ENCODE data around the gene TMTC2. TPM values are rescaled to one million over a fixed set of nuclear protein-coding genes. Genes with fewer than 3 reads are reported as not detected.

Gene TMTC2
- total RNA-seq, 2 donors from 2014 or later: 5.5 to 7.1 TPM

DNA sequence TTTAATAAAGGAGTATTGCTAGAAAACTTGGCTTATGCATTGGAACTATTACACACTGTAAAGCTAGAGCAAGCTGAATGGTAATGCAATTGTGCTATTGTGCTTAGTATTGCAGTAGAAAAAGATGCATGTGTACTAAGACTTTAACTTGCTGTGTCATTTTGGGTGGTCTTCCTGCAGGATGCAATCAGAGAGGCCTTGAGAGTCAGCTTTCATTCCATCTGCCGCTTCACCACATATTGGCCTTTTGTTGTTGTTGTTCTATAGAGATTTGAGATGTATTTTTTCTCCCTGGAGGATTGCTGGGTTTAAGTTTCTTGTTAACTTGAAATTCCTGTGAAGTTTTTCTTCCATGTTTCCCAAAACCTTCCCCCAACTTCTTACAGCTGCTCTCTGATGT lies 449.7 kb downstream of the TMTC2 start:
- intact Hi-C loops (cut with DNase I): no loop called here
- DNase-seq (ENCODE audit: low spot score): no peak

DNA sequence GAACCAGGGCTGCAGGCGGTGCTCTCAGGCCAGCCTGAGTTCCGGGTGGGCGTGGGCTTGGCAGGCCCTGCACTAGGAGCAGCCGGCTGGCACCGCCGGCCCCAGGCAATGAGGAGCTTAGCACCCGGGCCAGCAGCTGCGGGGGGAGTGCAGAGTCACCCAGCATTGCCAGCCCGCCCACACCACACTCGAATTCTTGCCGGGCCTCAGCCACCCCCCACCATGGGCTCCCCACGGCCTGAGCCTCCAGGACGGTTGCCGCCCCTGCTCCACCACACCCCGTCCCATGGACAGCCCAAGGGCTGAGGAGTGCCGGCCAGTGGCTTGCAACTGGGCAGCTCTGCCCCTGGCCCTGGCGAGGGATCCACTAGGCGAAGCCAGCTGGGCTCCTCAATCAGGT lies 453.4 kb downstream of the TMTC2 start:
- DNase-seq (ENCODE audit: low spot score): no peak
- intact Hi-C loops (cut with DNase I): no loop called here

DNA sequence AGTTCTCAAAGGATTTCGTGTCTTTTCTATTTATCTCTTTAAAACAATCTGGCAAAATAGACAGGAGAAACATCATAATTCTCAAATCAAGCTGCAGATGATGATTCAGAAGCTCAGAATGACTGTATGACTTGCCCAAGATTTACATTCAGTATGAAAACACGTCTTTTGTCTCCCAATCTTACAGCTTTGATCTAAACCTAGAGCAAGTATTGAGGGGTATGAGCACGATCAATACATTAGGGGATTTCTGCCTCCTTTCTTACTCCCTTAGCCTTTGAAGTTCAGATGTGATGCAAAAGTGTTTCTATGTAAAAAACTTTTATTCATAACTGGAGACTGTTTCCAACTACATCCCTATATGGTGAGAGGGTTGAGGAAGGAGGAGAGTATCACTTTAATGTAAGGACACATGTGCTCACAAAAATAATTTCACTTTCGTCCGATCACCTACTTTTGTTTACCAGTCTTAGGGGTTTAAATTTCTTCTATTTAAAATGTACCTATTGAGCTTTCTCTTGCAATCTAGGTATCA lies 454.8 kb downstream of the TMTC2 start:
- intact Hi-C loops (cut with DNase I): no loop called here
- DNase-seq (ENCODE audit: low spot score): no peak

DNA sequence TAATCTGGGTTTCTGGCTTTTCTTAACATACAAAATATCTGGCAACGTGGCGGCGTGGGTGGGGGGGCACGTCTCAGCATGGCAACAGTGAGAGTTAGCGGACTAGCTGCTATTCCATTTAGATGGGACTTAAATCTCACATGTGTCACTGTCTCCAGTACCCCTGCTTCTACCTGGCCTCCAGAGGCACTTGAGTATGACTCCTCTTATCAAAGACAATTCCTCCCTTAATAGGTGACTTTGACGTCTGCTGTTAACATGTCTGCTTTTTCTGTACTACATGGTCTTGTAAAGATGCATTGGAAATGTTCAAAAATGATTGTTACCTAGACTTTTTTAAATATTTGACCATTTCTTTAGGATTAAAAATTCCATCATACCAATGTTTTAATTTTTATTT lies 456.2 kb downstream of the TMTC2 start:
- DNase-seq (ENCODE audit: low spot score): no peak
- intact Hi-C loops (cut with DNase I): no loop called here

DNA sequence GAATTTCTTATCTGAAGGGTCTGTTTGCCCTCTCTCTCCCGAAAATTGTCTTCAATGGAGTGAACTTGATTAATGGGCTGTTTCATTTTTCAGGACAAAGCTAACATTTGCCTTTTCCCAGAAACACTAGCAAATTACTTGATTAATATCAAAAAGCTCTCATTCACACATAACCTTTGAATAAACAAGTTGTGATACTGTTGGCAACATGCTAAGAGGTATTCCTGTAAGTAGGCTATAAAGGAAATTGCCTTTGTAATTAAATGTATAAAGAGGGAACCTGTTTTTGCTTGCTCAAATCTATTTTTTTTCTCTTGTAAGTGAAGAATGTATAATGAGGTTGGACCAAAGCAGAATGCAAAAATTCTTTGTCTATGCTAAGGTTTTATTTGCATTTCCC lies 457.2 kb downstream of the TMTC2 start:
- DNase-seq (ENCODE audit: low spot score): no peak
- intact Hi-C loops (cut with DNase I): no loop called here

DNA sequence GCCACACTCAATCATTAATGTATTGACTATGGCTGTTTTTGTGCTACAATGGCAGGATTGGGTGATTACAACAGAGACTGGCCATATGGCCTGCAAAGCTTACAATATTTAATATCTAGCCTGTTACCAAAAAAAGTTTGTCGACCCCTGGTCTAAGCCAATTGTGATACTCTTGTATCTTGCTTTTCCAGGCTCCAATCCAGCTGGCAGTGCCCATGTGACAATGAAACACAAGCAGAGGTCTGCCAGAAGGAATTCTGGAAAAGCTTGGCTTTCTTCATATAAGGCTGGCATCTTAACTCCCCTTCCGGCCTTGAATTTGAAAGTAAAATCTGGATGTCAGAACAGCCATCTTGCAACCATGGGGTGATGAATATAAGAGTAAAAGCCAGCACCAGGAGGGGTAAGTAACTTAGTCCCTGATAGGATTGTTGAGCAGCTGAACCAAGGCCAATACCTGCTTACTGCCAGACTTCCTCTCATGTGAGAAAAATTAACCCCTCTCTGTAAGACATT lies 458.7 kb downstream of the TMTC2 start:
- intact Hi-C loops (cut with DNase I): no loop called here
- no peak for DNase-seq (ENCODE audit: low spot score)

DNA sequence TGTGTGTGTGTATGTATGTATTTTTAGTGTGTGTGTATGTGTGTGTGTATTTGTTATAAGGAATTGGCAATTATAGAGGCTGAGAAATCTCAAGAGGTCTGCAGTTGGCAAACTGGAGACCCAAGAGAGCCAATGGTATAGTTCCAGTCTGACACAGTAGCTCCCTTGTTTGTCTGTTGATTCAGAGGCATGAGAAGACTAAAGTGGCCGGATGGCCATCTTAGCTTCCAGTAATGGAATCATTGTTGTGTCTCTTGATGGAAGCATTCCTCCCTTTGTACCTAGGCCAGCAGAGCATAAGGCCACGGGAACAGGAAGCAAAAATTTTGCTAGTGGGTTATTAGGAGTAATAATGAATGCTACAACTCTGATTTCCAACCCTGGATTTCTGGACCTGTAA lies 460.6 kb downstream of the TMTC2 start:
- DNase-seq (ENCODE audit: low spot score): no peak
- intact Hi-C loops (cut with DNase I): no loop called here

DNA sequence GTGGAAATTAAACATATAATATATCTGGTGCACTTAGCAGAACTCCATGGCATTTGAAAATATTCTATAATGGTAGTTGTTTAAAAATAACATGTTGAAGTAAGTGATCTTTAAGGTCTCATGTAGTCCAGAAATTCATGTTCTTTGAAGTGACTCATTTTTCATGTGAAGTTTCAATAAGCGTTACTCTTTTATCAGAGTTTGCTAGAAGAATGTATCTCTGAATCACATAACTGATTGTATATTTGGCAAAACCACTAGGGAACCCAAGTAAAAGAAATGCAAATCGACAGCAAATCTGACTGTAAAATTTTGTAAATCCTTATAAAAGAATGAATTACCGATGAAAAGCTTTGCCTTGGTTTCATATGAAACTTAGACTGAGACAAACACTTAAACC lies 463.3 kb downstream of the TMTC2 start:
- intact Hi-C loops (cut with DNase I): no loop called here
- no peak for DNase-seq (ENCODE audit: low spot score)

DNA sequence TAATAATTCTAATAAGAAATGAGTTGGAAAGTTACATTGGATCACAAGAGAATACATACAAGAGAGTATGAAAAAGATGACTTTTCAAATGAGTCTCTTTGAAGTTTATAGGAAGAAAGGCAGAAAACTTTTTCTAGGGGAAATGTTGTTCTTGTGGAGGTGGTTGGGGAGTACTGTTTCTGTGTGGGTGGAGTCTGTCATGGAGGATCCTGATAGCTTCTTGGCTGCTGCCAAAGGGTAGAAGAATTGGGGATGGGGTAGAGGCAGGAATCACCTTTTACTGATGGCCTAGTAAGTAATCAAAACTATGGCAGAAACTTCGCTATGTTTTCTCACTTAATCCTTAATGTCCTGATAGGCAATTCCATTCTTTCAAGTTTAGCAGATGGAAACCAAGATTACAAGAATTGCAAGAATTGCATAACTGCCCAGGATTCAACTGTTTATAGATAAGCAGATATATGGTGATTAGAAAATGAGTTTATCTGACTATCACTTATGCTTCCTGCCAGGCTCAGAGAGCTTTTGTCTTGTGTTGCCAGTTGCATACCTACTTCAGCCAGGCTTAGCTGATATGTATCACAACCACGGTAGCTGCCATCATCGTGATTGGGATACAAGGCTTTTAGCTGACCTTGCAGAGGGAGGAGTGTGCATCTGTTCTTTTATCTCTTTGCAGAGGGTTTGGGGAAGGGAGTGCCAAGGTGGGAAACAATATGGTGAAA lies 463.9 kb downstream of the TMTC2 start:
- intact Hi-C loops (cut with DNase I): no loop called here
- DNase-seq (ENCODE audit: low spot score): no peak

DNA sequence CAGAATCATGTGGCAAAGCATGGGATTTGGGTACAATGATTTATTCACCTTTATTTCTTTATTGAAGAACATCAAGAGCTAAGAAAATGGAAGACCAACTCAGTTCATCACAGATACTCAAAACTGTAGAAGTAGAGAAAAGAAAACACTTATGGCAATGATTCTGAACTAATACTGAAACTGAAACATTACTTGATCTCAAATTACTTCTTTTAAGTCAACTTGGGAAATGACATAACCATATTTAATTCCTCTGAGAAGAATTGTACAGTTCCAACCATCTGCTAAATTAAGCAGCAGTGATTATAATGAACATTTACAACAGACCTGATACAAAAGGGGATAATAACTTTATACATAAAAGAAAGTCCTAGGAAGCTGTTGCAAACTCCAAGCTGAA lies 466.5 kb downstream of the TMTC2 start:
- no peak for DNase-seq (ENCODE audit: low spot score)
- intact Hi-C loops (cut with DNase I): no loop called here

DNA sequence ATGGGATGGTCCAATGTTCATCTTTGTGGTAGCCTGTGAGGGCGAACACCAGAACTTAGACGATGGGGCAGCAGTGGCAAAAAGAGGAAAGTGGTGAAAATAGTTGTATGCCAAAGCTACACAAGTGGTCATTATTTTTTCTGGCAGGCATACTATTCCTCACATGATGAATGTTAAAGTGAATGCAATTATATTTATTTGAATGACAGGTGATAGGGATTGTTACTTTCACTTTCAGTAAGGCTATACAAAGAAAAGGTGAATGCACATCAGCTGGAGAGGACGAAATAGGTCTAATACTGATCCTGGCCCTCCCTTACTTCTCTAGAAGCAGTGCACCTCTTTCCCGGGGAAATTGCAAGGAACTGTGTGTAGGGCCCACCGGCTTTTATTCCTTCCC lies 470.1 kb downstream of the TMTC2 start:
- intact Hi-C loops (cut with DNase I): no loop called here

DNA sequence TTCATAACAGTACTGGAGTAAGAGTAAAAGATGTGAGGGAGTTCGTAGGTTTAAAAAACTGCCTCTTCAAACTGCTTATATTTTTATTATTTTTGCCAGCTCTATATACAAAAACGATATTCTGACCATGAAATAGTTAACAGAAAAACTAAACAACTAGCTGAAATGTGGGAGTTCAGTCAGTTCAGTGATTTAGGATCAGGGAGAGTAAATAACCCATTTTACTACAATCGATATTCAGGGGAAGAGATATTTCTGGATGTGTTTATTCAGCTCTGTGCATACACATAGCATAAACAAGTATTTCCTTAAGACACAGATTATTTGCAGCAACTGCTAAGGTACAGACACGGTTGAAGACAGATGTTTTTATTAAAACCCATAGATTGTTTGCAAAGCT lies 470.9 kb downstream of the TMTC2 start:
- intact Hi-C loops (cut with DNase I): no loop called here
- no peak for DNase-seq (ENCODE audit: low spot score)

More for the DNA sequence above, 470.1 kb downstream of the TMTC2 start:
- no peak for DNase-seq (ENCODE audit: low spot score)

DNA sequence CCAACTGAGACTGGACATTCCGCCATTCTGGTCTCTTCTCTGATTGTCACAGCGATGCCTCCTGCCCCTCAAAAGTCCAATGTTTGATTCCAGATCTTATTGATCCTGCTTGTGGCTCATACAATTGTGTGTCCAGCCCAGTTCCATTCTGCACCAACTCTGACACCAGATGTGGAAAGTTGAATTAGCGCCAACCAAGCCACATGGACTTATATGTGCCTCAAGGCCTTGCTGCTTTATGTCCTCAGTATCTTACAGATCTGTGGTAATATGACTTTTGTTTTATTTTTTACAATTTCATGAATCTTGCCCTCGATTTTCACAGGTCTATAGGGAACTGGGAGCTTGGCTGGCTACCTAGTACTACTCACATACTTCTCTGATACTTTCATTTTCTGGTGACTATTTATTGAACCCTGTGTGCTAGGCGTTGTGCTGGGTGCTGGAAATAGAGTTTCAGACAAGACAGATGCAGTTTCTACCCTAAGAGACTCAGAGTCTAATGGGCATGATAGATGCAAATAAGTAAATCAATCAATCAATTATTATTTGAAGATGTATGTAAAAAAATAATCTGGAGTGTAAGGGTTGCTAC lies 472.0 kb downstream of the TMTC2 start:
- intact Hi-C loops (cut with DNase I): no loop called here

DNA sequence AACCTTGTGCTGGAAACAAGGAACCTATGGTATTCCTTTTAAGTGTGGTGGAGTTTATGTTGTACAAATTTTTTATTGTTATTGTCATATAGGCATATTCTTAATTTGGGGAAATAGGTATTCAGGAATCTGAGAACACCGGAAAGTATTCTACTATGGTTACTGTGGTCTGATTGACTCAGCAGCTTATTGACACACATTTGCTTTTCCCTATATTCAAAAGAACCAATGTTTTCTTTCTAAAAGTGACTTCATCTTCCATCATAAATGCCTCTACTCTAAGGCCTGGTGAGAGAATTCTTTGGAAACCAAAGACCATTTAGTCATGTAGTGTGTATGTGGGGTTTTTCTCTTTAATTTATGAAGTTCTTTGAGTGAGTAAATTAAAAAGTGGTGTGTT lies 474.8 kb downstream of the TMTC2 start:
- DNase-seq (ENCODE audit: low spot score): no peak
- intact Hi-C loops (cut with DNase I): no loop called here

More for the DNA sequence above, 472.0 kb downstream of the TMTC2 start:
- no peak for DNase-seq (ENCODE audit: low spot score)

DNA sequence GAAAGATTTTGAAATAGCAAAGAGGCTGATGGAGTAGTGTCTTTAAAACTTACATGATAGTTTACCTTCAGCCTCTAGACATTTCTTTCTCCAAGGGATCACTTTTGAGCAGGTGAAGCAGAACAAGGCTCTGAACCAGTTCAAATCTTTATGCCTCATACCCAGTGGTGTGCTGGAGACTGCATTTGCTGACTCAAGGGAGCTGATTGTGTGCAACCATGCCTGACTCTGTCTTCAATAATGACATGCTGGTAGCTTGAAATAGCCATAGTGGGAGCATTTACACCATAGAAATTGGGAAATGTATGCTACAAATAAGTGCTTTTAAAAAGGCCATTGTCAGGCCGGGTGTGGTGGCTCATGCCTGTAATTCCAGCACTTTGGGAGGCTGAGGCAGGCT lies 482.0 kb downstream of the TMTC2 start:
- DNase-seq (ENCODE audit: low spot score): no peak
- intact Hi-C loops (cut with DNase I): no loop called here

DNA sequence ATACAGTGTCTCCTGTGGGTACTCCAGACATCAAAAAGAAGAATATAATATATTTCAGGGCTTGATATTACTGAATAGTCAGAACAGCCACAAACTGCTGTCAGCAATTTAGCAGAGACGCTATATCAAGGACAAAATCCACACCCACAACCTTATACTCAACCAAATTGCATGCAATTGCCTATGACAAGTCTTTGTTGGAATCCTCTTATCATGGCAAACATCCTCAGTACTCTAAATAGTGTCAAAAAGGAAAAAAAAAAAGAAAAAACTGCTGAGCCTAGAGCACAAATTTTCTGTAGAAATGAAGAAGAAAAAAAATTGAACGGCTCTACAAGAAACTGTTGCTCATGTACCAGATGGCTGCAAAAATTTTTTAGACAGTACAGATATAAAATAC lies 485.7 kb downstream of the TMTC2 start:
- intact Hi-C loops (cut with DNase I): no loop called here
- no peak for DNase-seq (ENCODE audit: low spot score)

DNA sequence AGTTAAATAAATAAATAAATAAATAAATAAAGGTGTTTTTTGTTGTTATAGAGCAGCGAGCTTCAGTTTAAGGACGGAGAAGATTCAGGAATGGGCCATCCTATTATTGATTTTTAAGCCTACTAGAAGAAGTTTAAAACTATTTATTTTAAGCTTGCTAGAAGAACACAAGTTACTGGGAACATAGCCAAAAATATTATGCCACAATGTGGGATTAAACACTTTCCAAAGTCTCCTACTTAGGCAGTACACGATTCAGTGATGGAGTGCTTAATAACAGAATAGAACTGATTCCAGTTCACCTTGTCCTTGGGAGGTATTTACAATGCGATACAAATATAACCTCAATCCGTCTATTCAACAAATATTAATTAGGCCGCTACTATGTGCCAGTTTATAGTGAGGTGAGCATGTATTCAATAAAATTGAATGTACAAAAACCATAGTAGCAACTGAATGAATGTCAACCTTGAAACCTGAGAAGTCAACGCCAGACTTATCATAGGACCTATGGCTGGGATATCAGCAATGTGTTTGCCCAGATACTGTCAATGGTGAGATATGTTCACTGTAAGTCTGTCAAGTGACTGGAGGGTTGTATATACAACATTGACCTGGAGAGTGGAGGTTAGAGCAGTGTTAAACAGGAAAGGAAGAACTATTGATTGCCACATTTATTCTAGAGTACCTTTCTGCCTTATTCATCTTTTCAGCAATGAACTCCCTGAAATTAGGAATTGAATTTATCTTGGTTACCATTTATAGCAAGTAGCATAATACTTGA lies 486.4 kb downstream of the TMTC2 start:
- no peak for DNase-seq (ENCODE audit: low spot score)
- intact Hi-C loops (cut with DNase I): no loop called here

DNA sequence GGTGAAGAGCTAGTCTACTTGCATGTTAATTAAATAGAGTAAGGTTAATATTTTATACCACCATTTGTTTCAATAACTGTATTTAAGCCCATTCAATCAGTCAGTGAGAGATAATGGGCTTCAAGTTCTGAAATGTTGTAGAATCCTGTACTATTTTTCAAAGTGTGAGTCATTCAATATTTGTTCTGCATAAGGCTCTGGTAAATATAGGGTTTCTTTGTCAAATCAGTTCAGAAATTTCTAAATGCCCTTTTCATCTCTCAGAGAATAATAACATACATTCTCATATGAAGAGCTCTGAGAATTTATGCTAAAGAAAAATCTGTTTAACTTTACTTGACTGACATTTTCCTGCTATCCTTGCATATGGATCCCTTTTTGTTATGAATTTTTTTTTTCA lies 493.3 kb downstream of the TMTC2 start:
- DNase-seq (ENCODE audit: low spot score): no peak
- intact Hi-C loops (cut with DNase I): no loop called here

DNA sequence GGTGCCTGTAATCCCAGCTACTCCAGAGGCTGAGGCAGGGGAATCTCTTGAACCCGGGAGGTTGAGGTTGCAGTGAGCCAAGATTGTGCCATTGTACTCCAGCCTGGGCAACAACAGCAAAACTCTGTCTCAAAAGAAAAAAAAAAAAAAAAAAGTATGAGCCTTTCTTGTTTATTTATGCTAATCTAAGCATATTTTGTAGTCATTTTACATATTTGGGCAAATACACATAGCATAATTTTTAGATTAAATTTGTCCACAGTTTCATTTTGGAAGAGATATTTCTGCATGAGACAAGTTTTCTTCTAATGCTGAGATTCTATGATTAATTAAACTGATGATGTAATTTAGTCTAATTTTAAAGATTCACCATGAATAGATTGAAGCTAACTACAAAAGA lies 494.4 kb downstream of the TMTC2 start:
- intact Hi-C loops (cut with DNase I): no loop called here
- DNase-seq (ENCODE audit: low spot score): no peak

DNA sequence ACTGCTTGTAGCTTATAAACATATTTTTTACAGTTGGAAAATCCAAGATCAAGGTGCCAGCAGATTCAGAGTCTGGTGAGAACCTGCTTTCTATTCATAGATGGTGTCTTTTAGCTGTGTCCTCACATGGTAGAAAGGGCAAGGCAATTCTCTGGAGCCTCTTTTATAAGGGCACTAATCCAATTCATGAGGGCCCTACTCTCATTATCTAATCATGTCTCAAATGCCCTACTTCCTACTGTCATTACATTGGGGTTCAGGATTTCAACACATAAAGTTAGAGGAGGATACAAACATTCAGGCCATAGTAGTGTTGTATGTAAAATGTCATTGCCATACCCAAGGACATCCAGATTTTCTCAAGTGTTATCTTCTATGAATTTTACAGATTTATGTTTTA lies 496.4 kb downstream of the TMTC2 start:
- DNase-seq (ENCODE audit: low spot score): no peak
- intact Hi-C loops (cut with DNase I): no loop called here
